GM12878 (cell line): ENCODE data around the gene MYRFL. TPM values are rescaled to one million over a fixed set of nuclear protein-coding genes. Genes with fewer than 3 reads are reported as not detected.

Source experiments
- GATAD2B ChIP-seq: fragments of 450-650 bp; conservative IDR thresholded peaks from 2 replicates; pipeline ENCODE4 v1.6.1; 2017; ENCODE audit warnings: low read depth, mild to moderate bottlenecking, moderate library complexity
- RFX5 ChIP-seq: IDR thresholded peaks from 2 replicates; pipeline ENCODE4 v1.6.1; 2011; ENCODE audit warnings: low read depth, low read length, improper control_type of control experiment
- polyA plus RNA-seq, 11 experiments: library from polyadenylated mRNA; depleted of rRNA in 4 of 11; unstranded in 6 of 11; stranded (reverse) in 5 of 11; fragments of >200 nt; fragmentation: Nextera tagmentation in 4 of 11; fragmentation: Illumina TruSeq in 1 of 11; extraction: Ambion mirVana in 4 of 11; extraction: Trizol in 1 of 11; gene quantifications; 1 replicate in 1 of 11; 2 replicates in 10 of 11; pipeline versions ENCODE4 v1.2.1 to v1.2.3, GENCODE V29; 2011 to 2016; ENCODE audit warnings: inconsistent platforms in 2 of 11, missing spikeins in 2 of 11, low read depth in 1 of 11
- total RNA-seq, 4 experiments: library from RNA; depleted of rRNA in 3 of 4; stranded (reverse); fragments of >200 nt in 3 of 4; fragmentation: Illumina TruSeq in 1 of 4; extraction: Trizol in 1 of 4; gene quantifications; 2 replicates each; pipeline versions ENCODE4 v1.2.1 to v1.2.3, GENCODE V29; 2013 to 2021
- TF ChIP-seq, protein P1 (sequence below): fragments of 450-650 bp; IDR thresholded peaks from 2 replicates; pipeline ENCODE4 v1.6.1; 2017; ENCODE audit warnings: mild to moderate bottlenecking
- TF ChIP-seq, protein P2 (sequence below): IDR thresholded peaks from 2 replicates; pipeline ENCODE4 v1.6.1; 2012; ENCODE audit warnings: mild to moderate bottlenecking, low read depth, low read length
- TF ChIP-seq, protein P3 (sequence below): fragments of 450-650 bp; formaldehyde crosslinking; IDR thresholded peaks from 2 replicates; pipeline ENCODE4 v1.4.0; 2020; ENCODE audit warnings: mild to moderate bottlenecking, moderate library complexity
- TF ChIP-seq, protein P4 (sequence below): fragments of 450-650 bp; IDR thresholded peaks from 2 replicates; pipeline ENCODE4 v1.6.1; 2017; ENCODE audit warnings: antibody characterized with exemption, mild to moderate bottlenecking, moderate library complexity

The MYRFL gene
- total and polyA plus RNA-seq, 10 of the 15 experiments (the other 5 are each of a cell fraction or from before 2014, with no cell fraction given) = 0.24 to 1.8 (median 0.64) TPM

DNA sequence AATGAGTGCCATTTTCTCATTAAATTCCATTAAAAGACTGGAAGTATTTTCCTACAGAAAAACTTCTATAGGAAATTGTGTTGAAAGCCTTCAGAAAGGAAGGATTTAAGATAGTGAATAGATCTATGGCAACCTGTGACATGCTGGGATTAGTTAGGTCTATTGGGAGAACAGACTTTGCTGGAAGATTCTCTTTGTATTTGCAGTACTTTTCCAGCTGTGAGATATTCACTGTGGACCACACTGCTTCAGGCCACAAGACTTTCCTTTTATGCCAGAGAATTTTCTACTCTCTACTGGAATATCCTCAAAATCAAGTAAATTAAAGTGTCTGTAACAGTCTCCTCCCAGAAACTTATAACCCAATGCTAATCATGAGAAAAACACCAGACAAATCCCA, 136.2 kb downstream of the MYRFL start (continued):
- no peak for TF ChIP-seq RFX5
- TF ChIP-seq, protein P1, sequence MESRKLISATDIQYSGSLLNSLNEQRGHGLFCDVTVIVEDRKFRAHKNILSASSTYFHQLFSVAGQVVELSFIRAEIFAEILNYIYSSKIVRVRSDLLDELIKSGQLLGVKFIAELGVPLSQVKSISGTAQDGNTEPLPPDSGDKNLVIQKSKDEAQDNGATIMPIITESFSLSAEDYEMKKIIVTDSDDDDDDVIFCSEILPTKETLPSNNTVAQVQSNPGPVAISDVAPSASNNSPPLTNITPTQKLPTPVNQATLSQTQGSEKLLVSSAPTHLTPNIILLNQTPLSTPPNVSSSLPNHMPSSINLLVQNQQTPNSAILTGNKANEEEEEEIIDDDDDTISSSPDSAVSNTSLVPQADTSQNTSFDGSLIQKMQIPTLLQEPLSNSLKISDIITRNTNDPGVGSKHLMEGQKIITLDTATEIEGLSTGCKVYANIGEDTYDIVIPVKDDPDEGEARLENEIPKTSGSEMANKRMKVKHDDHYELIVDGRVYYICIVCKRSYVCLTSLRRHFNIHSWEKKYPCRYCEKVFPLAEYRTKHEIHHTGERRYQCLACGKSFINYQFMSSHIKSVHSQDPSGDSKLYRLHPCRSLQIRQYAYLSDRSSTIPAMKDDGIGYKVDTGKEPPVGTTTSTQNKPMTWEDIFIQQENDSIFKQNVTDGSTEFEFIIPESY = no peak
- TF ChIP-seq, protein P2, sequence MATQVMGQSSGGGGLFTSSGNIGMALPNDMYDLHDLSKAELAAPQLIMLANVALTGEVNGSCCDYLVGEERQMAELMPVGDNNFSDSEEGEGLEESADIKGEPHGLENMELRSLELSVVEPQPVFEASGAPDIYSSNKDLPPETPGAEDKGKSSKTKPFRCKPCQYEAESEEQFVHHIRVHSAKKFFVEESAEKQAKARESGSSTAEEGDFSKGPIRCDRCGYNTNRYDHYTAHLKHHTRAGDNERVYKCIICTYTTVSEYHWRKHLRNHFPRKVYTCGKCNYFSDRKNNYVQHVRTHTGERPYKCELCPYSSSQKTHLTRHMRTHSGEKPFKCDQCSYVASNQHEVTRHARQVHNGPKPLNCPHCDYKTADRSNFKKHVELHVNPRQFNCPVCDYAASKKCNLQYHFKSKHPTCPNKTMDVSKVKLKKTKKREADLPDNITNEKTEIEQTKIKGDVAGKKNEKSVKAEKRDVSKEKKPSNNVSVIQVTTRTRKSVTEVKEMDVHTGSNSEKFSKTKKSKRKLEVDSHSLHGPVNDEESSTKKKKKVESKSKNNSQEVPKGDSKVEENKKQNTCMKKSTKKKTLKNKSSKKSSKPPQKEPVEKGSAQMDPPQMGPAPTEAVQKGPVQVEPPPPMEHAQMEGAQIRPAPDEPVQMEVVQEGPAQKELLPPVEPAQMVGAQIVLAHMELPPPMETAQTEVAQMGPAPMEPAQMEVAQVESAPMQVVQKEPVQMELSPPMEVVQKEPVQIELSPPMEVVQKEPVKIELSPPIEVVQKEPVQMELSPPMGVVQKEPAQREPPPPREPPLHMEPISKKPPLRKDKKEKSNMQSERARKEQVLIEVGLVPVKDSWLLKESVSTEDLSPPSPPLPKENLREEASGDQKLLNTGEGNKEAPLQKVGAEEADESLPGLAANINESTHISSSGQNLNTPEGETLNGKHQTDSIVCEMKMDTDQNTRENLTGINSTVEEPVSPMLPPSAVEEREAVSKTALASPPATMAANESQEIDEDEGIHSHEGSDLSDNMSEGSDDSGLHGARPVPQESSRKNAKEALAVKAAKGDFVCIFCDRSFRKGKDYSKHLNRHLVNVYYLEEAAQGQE = no peak
- TF ChIP-seq, protein P3, sequence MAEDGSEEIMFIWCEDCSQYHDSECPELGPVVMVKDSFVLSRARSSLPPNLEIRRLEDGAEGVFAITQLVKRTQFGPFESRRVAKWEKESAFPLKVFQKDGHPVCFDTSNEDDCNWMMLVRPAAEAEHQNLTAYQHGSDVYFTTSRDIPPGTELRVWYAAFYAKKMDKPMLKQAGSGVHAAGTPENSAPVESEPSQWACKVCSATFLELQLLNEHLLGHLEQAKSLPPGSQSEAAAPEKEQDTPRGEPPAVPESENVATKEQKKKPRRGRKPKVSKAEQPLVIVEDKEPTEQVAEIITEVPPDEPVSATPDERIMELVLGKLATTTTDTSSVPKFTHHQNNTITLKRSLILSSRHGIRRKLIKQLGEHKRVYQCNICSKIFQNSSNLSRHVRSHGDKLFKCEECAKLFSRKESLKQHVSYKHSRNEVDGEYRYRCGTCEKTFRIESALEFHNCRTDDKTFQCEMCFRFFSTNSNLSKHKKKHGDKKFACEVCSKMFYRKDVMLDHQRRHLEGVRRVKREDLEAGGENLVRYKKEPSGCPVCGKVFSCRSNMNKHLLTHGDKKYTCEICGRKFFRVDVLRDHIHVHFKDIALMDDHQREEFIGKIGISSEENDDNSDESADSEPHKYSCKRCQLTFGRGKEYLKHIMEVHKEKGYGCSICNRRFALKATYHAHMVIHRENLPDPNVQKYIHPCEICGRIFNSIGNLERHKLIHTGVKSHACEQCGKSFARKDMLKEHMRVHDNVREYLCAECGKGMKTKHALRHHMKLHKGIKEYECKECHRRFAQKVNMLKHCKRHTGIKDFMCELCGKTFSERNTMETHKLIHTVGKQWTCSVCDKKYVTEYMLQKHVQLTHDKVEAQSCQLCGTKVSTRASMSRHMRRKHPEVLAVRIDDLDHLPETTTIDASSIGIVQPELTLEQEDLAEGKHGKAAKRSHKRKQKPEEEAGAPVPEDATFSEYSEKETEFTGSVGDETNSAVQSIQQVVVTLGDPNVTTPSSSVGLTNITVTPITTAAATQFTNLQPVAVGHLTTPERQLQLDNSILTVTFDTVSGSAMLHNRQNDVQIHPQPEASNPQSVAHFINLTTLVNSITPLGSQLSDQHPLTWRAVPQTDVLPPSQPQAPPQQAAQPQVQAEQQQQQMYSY = no peak
- TF ChIP-seq, protein P4, sequence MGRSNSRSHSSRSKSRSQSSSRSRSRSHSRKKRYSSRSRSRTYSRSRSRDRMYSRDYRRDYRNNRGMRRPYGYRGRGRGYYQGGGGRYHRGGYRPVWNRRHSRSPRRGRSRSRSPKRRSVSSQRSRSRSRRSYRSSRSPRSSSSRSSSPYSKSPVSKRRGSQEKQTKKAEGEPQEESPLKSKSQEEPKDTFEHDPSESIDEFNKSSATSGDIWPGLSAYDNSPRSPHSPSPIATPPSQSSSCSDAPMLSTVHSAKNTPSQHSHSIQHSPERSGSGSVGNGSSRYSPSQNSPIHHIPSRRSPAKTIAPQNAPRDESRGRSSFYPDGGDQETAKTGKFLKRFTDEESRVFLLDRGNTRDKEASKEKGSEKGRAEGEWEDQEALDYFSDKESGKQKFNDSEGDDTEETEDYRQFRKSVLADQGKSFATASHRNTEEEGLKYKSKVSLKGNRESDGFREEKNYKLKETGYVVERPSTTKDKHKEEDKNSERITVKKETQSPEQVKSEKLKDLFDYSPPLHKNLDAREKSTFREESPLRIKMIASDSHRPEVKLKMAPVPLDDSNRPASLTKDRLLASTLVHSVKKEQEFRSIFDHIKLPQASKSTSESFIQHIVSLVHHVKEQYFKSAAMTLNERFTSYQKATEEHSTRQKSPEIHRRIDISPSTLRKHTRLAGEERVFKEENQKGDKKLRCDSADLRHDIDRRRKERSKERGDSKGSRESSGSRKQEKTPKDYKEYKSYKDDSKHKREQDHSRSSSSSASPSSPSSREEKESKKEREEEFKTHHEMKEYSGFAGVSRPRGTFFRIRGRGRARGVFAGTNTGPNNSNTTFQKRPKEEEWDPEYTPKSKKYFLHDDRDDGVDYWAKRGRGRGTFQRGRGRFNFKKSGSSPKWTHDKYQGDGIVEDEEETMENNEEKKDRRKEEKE = no peak
- no peak for TF ChIP-seq GATAD2B
